ENCODE results near the gene ST3GAL3. TPM values are rescaled to one million over a fixed set of nuclear protein-coding genes. Genes with fewer than 3 reads are reported as not detected.

The ST3GAL3 gene
- total RNA-seq = 10 to 100 TPM; 16.2 to 17.4 TPM

GRCh38 chr1:43707190-43708001, at the start of gene ST3GAL3:
ST3GAL3 (plus strand) TSS chr1:43707536; CDS start chr1:43736263, 28,727 bp downstream.

GRCh38 chr1:43933386-43934100, 226.2 kb downstream of the ST3GAL3 start, which contains the start of gene ARTN:
ARTN (plus strand) TSS chr1:43933801; CDS start chr1:43935657, 1,856 bp downstream.

GRCh38 chr1:43946236-43947060, 239.1 kb downstream of the ST3GAL3 start, which contains the start of gene IPO13:
IPO13 (plus strand) TSS chr1:43946950; CDS start chr1:43947601, 651 bp downstream.

GRCh38 chr1:43969746-43970466, 262.6 kb downstream of the ST3GAL3 start, which contains the start of gene DPH2:
DPH2 (plus strand) TSS chr1:43970010; CDS start chr1:43970176, 166 bp downstream.

GRCh38 chr1:43974443-43975248, 267.3 kb downstream of the ST3GAL3 start, which contains the start of gene ATP6V0B:
ATP6V0B (plus strand) TSS chr1:43974960; CDS start chr1:43975041, 81 bp downstream.

GRCh38 chr1:43978551-43979260, 271.4 kb downstream of the ST3GAL3 start, which contains the start of gene B4GALT2:
B4GALT2 (plus strand) TSS chr1:43979210; CDS start chr1:43981161, 1,951 bp downstream.

Small RNAs within 50 kb of the gene (microRNA-seq; reads per million reads assigned to microRNA genes)
- not detected for gene MIR6079 (ENCODE audit: borderline microRNAs expressed, borderline replicate concordance)

Other genes starting within 250 kb of the ST3GAL3 start
- 1 to 10 TPM; 1.3 to 2.5 TPM for gene PTPRF, start 176.7 kb upstream of the ST3GAL3 start, total RNA-seq
- 10 to 100 TPM; 36.3 to 37.5 TPM for gene KDM4A, start 57.4 kb upstream of the ST3GAL3 start, total RNA-seq
- under 1 TPM; 0.14 to 0.53 TPM for gene ARTN, start 226.3 kb downstream of the ST3GAL3 start, total RNA-seq
- gene IPO13, start 239.4 kb downstream of the ST3GAL3 start, total RNA-seq = 10 to 100 TPM; 23.9 to 27.0 TPM

Data from activated naive CD4-positive, alpha-beta T cell treated with anti-CD3 and anti-CD28 coated beads, Interleukin-2, amount 10 ng/mL, durations not matched to agents 5 hours and 36 hours (primary cell).